ENCODE results near the gene SPEM2.
A peak's percentile ranks its signal among the peaks of the same experiment; 100 is the strongest.

The SPEM2 gene

DNA sequence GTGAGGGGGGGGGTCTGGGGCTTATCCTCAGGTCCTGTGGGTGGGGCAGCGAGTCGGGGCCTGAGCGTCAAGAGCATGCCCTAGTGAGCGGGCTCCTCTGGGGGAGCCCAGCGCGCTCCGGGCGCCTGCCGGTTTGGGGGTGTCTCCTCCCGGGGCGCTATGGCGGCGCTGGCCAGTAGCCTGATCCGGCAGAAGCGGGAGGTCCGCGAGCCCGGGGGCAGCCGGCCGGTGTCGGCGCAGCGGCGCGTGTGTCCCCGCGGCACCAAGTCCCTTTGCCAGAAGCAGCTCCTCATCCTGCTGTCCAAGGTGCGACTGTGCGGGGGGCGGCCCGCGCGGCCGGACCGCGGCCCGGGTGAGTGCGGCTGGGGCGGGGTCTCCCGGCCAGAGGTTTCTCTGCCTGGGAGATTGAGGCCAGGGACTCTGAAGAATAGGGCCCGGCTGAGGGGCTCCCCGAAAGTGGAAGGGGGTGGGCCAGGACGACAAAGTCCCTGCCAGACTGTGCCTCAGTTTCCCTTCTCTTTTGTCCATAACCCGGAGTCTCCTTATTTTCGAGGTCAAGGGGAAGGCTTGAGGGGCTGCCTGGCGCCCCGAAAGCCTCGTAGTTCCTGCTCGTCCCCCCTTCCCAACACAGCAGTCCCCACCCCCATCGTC is 14.2 kb downstream of the SPEM2 start, which contains the start of gene FGF11:
FGF11 (plus strand) TSS at position 51 of the 651 bp plus-strand sequence; CDS start at position 160, 109 bp downstream.
- Histone ChIP-seq H3K4me1 (ENCODE audit: control insufficient read depth, insufficient read depth, low read length) (peaks cover 52% of the 10 kb centered on the region), H3K9ac (ENCODE audit: low read depth, low read length) (peak within 1 kb of the TSS; percentile 43), H3K9me3 (replicated peaks; ENCODE audit: low read length) (no peaks in the 10 kb centered on the region), H3K4me3 (ENCODE audit: low read length) (peak within 1 kb of the TSS; percentile 66), H3K36me3 (ENCODE audit: insufficient read depth, low read length) (no peaks in the 10 kb centered on the region), H3K4me2 (ENCODE audit: low read length) (peak within 1 kb of the TSS; percentile 90), H3K27me3 (ENCODE audit: control insufficient read depth, insufficient read depth, low read length) (peaks cover 9% of the 10 kb centered on the region)

DNA sequence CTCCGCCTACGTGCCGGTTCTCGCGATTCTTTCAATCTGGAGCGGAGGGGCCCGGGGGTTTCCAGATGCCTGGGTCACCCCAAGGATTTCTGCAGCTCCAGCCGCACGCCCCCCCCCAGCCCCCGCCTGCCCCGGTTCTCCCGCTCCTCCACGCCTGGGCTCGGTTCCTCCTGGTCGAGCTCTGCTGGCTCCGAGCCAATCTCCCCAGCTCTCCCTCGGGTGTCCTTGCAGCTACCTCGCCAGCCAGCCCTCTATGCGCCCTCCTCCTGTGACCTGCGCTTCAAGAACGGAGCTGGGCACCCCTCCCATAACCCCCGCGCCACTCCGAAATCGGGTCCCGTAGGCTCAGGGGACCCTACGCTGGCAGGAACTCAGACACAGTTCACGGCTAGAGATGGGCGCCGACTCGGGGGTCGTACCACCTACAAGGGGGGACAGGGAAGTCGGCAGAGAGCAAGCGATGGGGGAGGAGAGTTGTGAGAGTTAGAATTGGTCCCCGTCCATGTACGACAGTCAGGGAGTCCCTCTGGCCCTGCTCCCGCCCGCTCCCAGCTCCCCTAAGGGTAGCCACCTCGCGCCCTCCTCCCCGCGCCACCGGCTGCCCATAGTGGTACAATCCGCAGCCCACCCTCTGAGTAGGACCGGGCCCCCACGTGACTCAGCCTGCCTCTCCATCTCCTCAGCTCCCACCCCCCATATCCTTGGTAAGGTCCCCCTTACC is 14.9 kb downstream of the SPEM2 start:
- H3K36me3 ChIP-seq (ENCODE audit: insufficient read depth, low read length): no peaks in the 10 kb centered on the region

DNA sequence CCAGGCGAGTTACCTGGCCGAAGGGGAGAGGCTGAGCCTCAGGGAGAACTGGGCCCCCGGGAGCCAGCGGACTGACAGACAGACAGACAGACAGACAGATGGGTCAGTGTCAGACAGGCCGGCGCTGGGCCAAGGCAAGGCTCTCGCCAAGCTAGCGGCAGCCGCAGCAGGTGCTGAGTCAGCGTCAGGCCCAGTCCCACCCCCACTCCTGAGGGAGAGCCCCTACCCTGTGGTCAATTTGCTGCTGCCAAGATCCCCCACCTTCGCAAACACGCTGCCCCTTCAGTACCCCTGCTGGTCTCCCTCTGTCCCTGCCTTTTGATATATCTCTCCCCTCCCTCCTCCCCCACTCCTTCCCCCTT is 15.4 kb downstream of the SPEM2 start:
- Histone ChIP-seq H3K4me1 (ENCODE audit: control insufficient read depth, insufficient read depth, low read length) (peaks cover 57% of the 10 kb centered on the region), H3K36me3 (ENCODE audit: insufficient read depth, low read length) (no peaks in the 10 kb centered on the region), H3K4me2 (ENCODE audit: low read length) (peak overlapping the region; percentile 81), H3K9ac (ENCODE audit: low read depth, low read length) (peak overlapping the region; percentile 42), H3K9me3 (replicated peaks; ENCODE audit: low read length) (no peaks in the 10 kb centered on the region), H3K4me3 (ENCODE audit: low read length) (peak overlapping the region; percentile 66), H3K27me3 (ENCODE audit: control insufficient read depth, insufficient read depth, low read length) (peaks cover 9% of the 10 kb centered on the region)

More for the DNA sequence above, 14.9 kb downstream of the SPEM2 start:
- Histone ChIP-seq H3K9me3 (replicated peaks; ENCODE audit: low read length) (no peaks in the 10 kb centered on the region), H3K4me1 (ENCODE audit: control insufficient read depth, insufficient read depth, low read length) (peaks cover 58% of the 10 kb centered on the region), H3K4me3 (ENCODE audit: low read length) (peak overlapping the region; percentile 66), H3K27me3 (ENCODE audit: control insufficient read depth, insufficient read depth, low read length) (peaks cover 9% of the 10 kb centered on the region), H3K9ac (ENCODE audit: low read depth, low read length) (peak overlapping the region; percentile 43), H3K4me2 (ENCODE audit: low read length) (peak overlapping the region; percentile 81)

DNA sequence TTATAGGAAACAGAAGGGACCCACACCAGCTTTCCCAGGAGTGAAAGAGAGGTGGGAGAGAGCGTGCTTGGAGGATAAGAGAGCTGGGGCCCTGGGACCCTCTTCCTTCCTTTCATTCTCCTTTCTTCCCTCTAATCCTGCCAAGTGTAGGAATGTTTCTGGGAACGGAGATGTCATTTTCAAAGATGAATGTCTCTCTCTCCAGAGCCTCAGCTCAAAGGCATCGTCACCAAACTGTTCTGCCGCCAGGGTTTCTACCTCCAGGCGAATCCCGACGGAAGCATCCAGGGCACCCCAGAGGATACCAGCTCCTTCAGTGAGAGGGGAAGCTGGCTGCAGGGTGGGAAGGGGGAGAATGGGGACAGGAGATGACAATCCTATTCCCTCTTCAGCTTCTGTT is 15.8 kb downstream of the SPEM2 start:
- Histone ChIP-seq H3K4me2 (ENCODE audit: low read length) (no peak overlapping the region), H3K27me3 (ENCODE audit: control insufficient read depth, insufficient read depth, low read length) (peaks cover 9% of the 10 kb centered on the region), H3K9me3 (replicated peaks; ENCODE audit: low read length) (no peaks in the 10 kb centered on the region), H3K9ac (ENCODE audit: low read depth, low read length) (no peak overlapping the region), H3K4me3 (ENCODE audit: low read length) (no peak overlapping the region), H3K36me3 (ENCODE audit: insufficient read depth, low read length) (no peaks in the 10 kb centered on the region), H3K4me1 (ENCODE audit: control insufficient read depth, insufficient read depth, low read length) (peaks cover 56% of the 10 kb centered on the region)

DNA sequence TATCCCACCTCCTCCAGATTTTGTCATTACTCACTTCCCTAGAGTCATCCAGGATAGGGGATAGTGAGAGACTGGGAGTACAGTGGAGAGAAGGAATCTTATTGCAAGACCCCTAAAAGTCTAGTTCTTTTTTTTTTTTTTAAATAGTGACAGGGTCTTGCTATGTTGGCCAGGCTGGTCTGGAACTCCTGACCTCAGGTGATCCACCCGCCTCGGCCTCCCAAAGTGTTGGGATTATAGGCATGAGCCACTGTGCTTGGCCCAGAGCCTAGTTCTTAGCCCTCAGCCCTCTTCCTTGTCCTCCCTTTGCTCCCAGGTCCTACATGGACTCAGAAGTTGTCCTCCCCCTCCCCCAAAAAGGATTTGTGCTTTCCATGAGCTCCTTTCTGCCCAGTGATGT is 16.7 kb downstream of the SPEM2 start:
- H3K4me1 ChIP-seq (ENCODE audit: control insufficient read depth, insufficient read depth, low read length): peaks cover 51% of the 10 kb centered on the region

DNA sequence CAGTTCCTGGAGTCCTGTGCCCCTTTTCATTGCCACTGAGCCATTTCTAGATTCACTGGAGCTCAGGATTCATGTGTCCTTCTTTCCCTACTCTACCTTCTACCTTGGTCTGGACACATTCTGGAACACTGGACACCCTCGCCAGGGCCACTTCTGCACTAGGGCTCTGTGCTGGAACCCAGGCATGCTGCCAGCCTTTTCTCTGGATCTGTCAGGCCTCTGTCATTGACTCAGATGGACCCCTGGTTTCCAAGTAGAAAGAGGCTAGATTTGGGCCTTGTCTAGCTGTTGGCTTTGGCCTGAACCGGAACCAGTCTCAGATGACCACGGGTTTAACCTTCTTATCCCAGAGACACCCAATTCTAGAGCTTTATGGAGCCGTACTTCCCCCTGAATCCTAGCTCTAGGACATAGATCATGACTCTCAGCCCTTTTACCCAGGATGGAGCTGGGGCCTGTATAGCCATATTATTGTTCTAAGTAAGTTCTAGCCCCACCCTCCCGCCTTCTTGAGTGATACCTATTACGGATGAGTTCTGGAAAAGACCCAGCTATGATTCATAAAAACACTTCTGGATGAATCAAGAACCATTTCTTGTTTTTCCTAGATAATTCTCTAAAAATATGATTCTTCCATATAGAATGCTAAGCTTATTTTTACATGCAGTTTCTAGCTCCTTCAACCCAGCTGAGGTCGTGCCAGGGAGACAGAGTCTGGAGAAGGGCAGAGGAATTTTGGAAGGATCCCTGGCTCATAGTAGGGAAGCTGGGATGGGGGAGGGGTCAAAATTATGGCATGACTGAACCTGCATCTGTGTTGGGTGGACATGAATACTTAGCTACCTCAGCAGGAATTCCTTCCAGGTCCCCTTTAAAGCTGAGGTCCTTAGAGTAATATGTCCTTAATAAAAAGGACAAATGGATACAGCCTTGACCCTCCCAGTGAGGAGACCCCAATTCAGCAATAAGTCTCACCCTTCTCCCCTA is 18.4 kb downstream of the SPEM2 start:
- peak overlapping the region; percentile 76 for H3K4me3 ChIP-seq (ENCODE audit: low read length)
- H3K9ac ChIP-seq (ENCODE audit: low read depth, low read length): peak overlapping the region; percentile 22
- H3K27me3 ChIP-seq (ENCODE audit: control insufficient read depth, insufficient read depth, low read length): peaks cover 3% of the 10 kb centered on the region
- no peaks in the 10 kb centered on the region for H3K9me3 ChIP-seq (replicated peaks; ENCODE audit: low read length)
- H3K4me1 ChIP-seq (ENCODE audit: control insufficient read depth, insufficient read depth, low read length): peaks cover 40% of the 10 kb centered on the region
- H3K4me2 ChIP-seq (ENCODE audit: low read length): peak overlapping the region; percentile 90
- no peaks in the 10 kb centered on the region for H3K36me3 ChIP-seq (ENCODE audit: insufficient read depth, low read length)

More for the DNA sequence above, 16.7 kb downstream of the SPEM2 start:
- no peaks in the 10 kb centered on the region for H3K9me3 ChIP-seq (replicated peaks; ENCODE audit: low read length)
- no peak overlapping the region for H3K9ac ChIP-seq (ENCODE audit: low read depth, low read length)
- H3K36me3 ChIP-seq (ENCODE audit: insufficient read depth, low read length): no peaks in the 10 kb centered on the region
- H3K4me3 ChIP-seq (ENCODE audit: low read length): no peak overlapping the region
- peaks cover 9% of the 10 kb centered on the region for H3K27me3 ChIP-seq (ENCODE audit: control insufficient read depth, insufficient read depth, low read length)
- H3K4me2 ChIP-seq (ENCODE audit: low read length): no peak overlapping the region

DNA sequence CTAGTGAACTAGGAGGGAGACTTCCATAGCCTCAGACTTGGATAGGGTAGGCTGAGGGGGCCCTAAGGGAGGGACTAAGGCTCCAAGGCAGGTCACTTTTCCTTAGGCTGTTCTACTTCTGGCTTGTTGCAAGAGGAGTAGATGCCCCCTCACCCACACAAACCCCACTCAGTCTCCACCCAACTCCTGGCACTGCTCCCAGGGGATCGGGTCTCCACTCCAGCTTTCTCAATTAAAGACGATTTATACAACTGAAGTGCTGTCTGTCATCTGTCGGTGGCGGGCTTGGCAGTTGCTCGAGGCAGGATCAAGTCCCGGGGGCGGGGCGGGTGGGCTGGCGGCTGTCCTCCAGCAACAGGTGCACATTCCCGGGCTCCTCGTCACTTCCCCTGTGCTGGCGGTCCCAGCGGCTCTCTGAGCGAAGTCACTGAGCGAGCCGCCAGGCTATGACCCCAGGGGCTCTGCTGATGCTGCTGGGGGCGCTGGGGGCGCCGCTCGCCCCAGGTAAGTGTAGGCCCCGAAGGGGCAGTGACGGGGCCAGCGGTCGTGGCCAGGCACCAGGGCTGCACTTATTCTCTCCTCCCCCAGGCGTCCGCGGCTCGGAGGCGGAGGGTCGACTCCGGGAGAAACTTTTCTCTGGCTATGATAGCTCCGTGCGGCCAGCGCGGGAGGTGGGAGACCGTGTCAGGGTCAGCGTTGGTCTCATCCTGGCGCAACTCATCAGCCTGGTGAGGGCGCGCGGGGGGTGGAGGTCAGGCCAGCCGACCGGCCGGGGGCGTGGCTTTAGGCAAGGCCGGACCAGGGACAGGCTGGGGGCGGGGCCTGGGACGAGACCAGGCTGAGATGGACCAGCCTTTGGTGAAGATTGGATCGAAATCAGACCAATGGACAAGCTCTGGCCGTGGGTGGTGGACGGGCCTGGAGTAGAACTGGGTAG is 19.5 kb downstream of the SPEM2 start, which contains the start of gene CHRNB1:
CHRNB1 (plus strand) TSS at position 380 of the 937 bp plus-strand sequence; CDS start at position 447, 67 bp downstream.
- Histone ChIP-seq H3K4me1 (ENCODE audit: control insufficient read depth, insufficient read depth, low read length) (peaks cover 34% of the 10 kb centered on the region), H3K27me3 (ENCODE audit: control insufficient read depth, insufficient read depth, low read length) (no peaks in the 10 kb centered on the region), H3K36me3 (ENCODE audit: insufficient read depth, low read length) (no peaks in the 10 kb centered on the region), H3K9me3 (replicated peaks; ENCODE audit: low read length) (no peaks in the 10 kb centered on the region), H3K9ac (ENCODE audit: low read depth, low read length) (peak within 1 kb of the TSS; percentile 82), H3K4me2 (ENCODE audit: low read length) (peak within 1 kb of the TSS; percentile 90), H3K4me3 (ENCODE audit: low read length) (peak within 1 kb of the TSS; percentile 76)

DNA sequence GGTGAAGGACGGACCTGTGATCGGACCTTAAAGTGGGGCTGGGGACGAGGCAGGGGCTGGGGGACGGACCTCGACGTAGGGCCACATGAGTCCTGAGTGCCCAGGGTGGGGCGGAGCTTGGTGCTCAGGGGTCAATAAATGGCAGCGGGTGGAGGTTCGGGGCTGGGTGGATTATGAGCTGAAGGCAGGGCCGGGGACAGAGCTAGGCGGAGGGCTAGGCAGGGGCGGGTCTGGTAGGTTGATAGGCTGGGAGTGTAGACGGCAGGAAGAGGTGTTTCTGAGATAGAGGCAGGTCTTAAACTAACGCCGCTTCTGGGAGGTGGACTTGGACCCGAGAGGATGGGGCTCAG is 20.2 kb downstream of the SPEM2 start:
- no peaks in the 10 kb centered on the region for H3K9me3 ChIP-seq (replicated peaks; ENCODE audit: low read length)
- no peaks in the 10 kb centered on the region for H3K36me3 ChIP-seq (ENCODE audit: insufficient read depth, low read length)
- H3K4me1 ChIP-seq (ENCODE audit: control insufficient read depth, insufficient read depth, low read length): peaks cover 29% of the 10 kb centered on the region
- peak overlapping the region; percentile 76 for H3K4me3 ChIP-seq (ENCODE audit: low read length)
- peak overlapping the region; percentile 90 for H3K4me2 ChIP-seq (ENCODE audit: low read length)
- H3K27me3 ChIP-seq (ENCODE audit: control insufficient read depth, insufficient read depth, low read length): no peaks in the 10 kb centered on the region
- peak overlapping the region; percentile 82 for H3K9ac ChIP-seq (ENCODE audit: low read depth, low read length)

DNA sequence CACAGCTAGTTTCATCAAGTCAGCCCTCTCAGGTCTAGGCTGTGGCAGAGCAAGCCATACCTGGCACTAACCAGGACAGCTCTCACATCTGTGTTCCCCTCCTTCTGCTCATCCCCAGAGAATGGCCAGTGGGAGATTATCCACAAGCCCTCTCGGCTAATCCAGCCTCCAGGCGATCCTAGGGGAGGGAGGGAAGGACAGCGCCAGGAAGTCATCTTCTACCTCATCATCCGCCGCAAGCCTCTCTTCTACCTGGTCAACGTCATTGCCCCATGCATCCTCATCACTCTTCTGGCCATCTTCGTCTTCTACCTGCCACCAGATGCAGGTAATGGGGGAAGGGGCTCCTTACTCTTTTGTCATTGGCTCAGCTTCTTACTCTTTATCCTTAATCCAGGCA is 23.0 kb downstream of the SPEM2 start:
- Histone ChIP-seq H3K9me3 (replicated peaks; ENCODE audit: low read length) (no peaks in the 10 kb centered on the region), H3K27me3 (ENCODE audit: control insufficient read depth, insufficient read depth, low read length) (no peaks in the 10 kb centered on the region), H3K4me1 (ENCODE audit: control insufficient read depth, insufficient read depth, low read length) (peaks cover 25% of the 10 kb centered on the region), H3K36me3 (ENCODE audit: insufficient read depth, low read length) (no peaks in the 10 kb centered on the region), H3K9ac (ENCODE audit: low read depth, low read length) (no peak overlapping the region), H3K4me2 (ENCODE audit: low read length) (no peak overlapping the region), H3K4me3 (ENCODE audit: low read length) (no peak overlapping the region)

DNA sequence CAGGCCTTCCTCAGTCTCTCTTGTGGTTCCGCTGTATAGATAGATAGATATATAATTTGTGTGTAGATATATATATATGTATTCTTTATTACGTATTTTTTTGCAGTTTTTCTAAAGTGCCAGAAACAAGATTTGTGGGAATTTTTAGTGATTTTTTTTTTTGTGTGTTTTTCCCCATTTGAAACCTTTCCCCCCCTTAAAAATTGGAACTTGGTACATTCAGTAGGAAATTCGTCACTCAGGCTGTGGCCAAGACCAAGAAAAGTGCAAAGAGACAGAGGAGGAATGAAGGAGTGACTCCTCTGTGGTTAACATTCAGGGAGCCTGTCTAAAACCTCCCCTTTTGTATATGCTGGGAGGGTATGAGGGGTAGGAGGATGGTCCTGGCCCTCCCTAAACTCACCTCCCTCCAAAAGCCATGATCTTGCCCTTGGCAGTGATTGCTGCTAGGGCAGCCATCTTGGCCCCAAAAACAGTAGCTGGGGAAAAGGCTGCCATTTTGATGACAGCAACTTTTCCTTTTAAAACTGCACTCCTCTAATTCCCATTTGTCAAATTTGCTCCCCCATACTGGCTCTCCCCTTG is 34.6 kb downstream of the SPEM2 start:
- Histone ChIP-seq H3K9me3 (replicated peaks; ENCODE audit: low read length) (no peaks in the 10 kb centered on the region), H3K4me2 (ENCODE audit: low read length) (no peak overlapping the region), H3K4me1 (ENCODE audit: control insufficient read depth, insufficient read depth, low read length) (no peaks in the 10 kb centered on the region), H3K27me3 (ENCODE audit: control insufficient read depth, insufficient read depth, low read length) (no peaks in the 10 kb centered on the region), H3K9ac (ENCODE audit: low read depth, low read length) (no peak overlapping the region), H3K36me3 (ENCODE audit: insufficient read depth, low read length) (peaks cover 22% of the 10 kb centered on the region), H3K4me3 (ENCODE audit: low read length) (no peak overlapping the region)

Data from skeletal muscle satellite cell (primary cell).